Tibial artery (tissue), 4 donors: ENCODE data around the gene ERC2.

ENCODE experiments used
- DNase-seq, 2 donors: peaks; one replicate each; pipeline ENCODE4 v3.0.0-alpha.2; 2019
- H3K27ac ChIP-seq, 2 donors: fragments of 200-600 bp; sonication (generic) in 1 of 2; 1 replicate in 1 of 2; 2 replicates in 1 of 2; pipeline ENCODE4 v1.5.1; 2018 to 2019; ENCODE audit warnings: mild to moderate bottlenecking in 1 of 2
- H3K27me3 ChIP-seq, 2 donors: fragments of 200-600 bp; sonication (generic) in 1 of 2; one replicate each; pipeline versions ENCODE4 v1.5.1 to v1.6.0; 2016 to 2019
- H3K36me3 ChIP-seq, 3 donors: fragments of 200-600 bp; sonication (generic) in 2 of 3; one replicate each; pipeline ENCODE4 v1.5.1; 2016 to 2019; ENCODE audit warnings: mild to moderate bottlenecking in 2 of 3
- H3K4me1 ChIP-seq, 4 donors: fragments of 200-600 bp; sonication (generic) in 2 of 4; 1 replicate in 3 of 4; 2 replicates in 1 of 4; pipeline ENCODE4 v1.5.1; 2016 to 2019
- H3K4me3 ChIP-seq, 2 donors: fragments of 200-600 bp; sonication (generic) in 1 of 2; 1 replicate in 1 of 2; 2 replicates in 1 of 2; pipeline ENCODE4 v1.5.1; 2018 to 2019; ENCODE audit warnings: mild to moderate bottlenecking in 2 of 2
- H3K9me3 ChIP-seq, 3 donors: fragments of 200-600 bp; sonication (generic) in 1 of 3; one replicate each; pipeline ENCODE4 v1.5.1; 2016 to 2019
- CTCF ChIP-seq, 2 experiments: fragments of 200-600 bp in 1 of 2; fragments of 450-650 bp in 1 of 2; IDR thresholded peaks; one replicate each; pipeline ENCODE4 v1.5.1; 2017 to 2019; ENCODE audit warnings: antibody characterized with exemption in 2 of 2, mild to moderate bottlenecking in 1 of 2, moderate library complexity in 1 of 2
- intact Hi-C: fragments of 100-400 bp; cut with DNase I; formaldehyde crosslinking; loops from one replicate; pipeline ENCODE4 v1.15.0; 2023; ENCODE audit warnings: low total_unique reads

ERC2 gene

GRCh38 chr3:55816794-55817576, 651.3 kb downstream of the ERC2 start:
- no peaks in the 10 kb centered on the region for H3K4me1 ChIP-seq
- DNase-seq = no peak
- no peak for TF ChIP-seq CTCF (IDR thresholded peaks at IDR 0.05)
- no peak overlapping the region for H3K4me3 ChIP-seq
- no peaks in the 10 kb centered on the region for H3K9me3 ChIP-seq
- H3K27ac ChIP-seq = no peak overlapping the region
- peaks cover 0 to 2% of the 10 kb centered on the region in 2 donors for H3K27me3 ChIP-seq
- H3K36me3 ChIP-seq = no peaks in the 10 kb centered on the region
- intact Hi-C loops = no loop called here

- H3K4me1 ChIP-seq = no peaks in the 10 kb centered on the region
- no peak for TF ChIP-seq CTCF (IDR thresholded peaks at IDR 0.05)
- H3K36me3 ChIP-seq = no peaks in the 10 kb centered on the region
- H3K27ac ChIP-seq = no peak overlapping the region
- H3K4me3 ChIP-seq = no peak overlapping the region
- peaks cover 0 to 2% of the 10 kb centered on the region in 2 donors for H3K27me3 ChIP-seq
- intact Hi-C loops = no loop called here
- DNase-seq = no peak
- H3K9me3 ChIP-seq = no peaks in the 10 kb centered on the region
These were observed 653.0 kb downstream of the ERC2 start for GRCh38 chr3:55815262-55815661.

GRCh38 chr3:55813268-55814097, 654.8 kb downstream of the ERC2 start:
- DNase-seq = no peak
- intact Hi-C loops = no loop called here
- H3K27me3 ChIP-seq = peaks cover 0 to 2% of the 10 kb centered on the region in 2 donors

GRCh38 chr3:55812394-55813013, 655.8 kb downstream of the ERC2 start:
- peaks cover 0 to 2% of the 10 kb centered on the region in 2 donors for H3K27me3 ChIP-seq
- no peaks in the 10 kb centered on the region for H3K4me1 ChIP-seq
- intact Hi-C loops = no loop called here
- H3K9me3 ChIP-seq = no peaks in the 10 kb centered on the region
- no peak for DNase-seq
- no peaks in the 10 kb centered on the region for H3K36me3 ChIP-seq
- H3K27ac ChIP-seq = no peak overlapping the region
- H3K4me3 ChIP-seq = no peak overlapping the region
- TF ChIP-seq CTCF (IDR thresholded peaks at IDR 0.05) = no peak

More at GRCh38 chr3:55813268-55814097, 654.8 kb downstream of the ERC2 start:
- no peaks in the 10 kb centered on the region for H3K9me3 ChIP-seq
- H3K4me1 ChIP-seq = no peaks in the 10 kb centered on the region
- H3K36me3 ChIP-seq = no peaks in the 10 kb centered on the region
- TF ChIP-seq CTCF (IDR thresholded peaks at IDR 0.05) = no peak
- H3K27ac ChIP-seq = no peak overlapping the region
- H3K4me3 ChIP-seq = no peak overlapping the region

DNA sequence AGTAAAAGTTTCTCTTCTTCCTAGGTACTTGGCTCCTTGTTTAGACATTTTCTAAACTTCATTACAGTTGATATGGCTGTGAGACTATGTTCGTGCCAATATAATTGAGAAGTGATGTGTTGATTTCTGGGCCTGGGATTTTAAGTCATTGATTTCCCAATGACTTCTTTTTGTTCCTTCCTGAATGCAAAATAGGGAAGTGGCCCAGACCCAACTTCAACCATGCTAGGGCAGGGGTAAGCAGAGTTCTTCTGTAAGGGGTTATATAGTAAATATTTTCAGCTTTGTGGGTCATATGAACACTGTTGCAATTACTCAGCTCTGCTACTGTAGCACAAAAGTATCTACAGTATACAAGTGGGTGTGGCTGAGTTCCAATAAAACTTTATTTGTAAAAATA, 661.1 kb downstream of the ERC2 start:
- Histone ChIP-seq H3K4me1 (no peaks in the 10 kb centered on the region), H3K27me3 (no peaks in the 10 kb centered on the region), H3K4me3 (no peak overlapping the region), H3K27ac (no peak overlapping the region), H3K36me3 (no peaks in the 10 kb centered on the region), H3K9me3 (no peaks in the 10 kb centered on the region)
- intact Hi-C loops = no loop called here
- DNase-seq = no peak
- no peak for TF ChIP-seq CTCF (IDR thresholded peaks at IDR 0.05)
